GM12872 (cell line): ENCODE measurements around the gene METTL22.

Experiments used
- TF ChIP-seq, protein P1 (sequence below): IDR thresholded peaks from 3 replicates; pipeline ENCODE4 v1.5.1; 2011; ENCODE audit warnings: low read depth, mild to moderate bottlenecking, low read length, moderate library complexity; ENCODE audit not compliant: insufficient read depth

The METTL22 gene

DNA sequence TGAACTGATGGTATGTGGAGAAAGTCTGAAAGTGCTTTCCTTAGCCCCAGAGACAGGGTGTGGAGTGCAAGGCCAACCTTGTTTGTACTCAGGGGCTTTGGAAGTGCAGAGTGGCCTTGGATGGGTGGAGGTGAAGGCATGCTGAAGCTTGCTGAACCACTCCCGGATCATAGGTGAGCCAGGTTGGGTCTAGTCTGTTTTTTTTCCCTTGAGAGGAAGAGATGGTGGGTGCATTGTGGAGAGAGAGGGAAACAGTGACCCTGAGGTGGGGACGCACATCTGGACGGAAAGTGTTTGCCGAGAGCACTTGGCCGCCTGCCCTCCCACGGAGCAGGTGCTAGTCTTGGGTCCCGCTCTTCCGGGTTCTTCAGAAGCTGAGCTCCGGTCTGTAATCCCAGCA lies 65.4 kb downstream of the METTL22 start:
- TF ChIP-seq, protein P1, sequence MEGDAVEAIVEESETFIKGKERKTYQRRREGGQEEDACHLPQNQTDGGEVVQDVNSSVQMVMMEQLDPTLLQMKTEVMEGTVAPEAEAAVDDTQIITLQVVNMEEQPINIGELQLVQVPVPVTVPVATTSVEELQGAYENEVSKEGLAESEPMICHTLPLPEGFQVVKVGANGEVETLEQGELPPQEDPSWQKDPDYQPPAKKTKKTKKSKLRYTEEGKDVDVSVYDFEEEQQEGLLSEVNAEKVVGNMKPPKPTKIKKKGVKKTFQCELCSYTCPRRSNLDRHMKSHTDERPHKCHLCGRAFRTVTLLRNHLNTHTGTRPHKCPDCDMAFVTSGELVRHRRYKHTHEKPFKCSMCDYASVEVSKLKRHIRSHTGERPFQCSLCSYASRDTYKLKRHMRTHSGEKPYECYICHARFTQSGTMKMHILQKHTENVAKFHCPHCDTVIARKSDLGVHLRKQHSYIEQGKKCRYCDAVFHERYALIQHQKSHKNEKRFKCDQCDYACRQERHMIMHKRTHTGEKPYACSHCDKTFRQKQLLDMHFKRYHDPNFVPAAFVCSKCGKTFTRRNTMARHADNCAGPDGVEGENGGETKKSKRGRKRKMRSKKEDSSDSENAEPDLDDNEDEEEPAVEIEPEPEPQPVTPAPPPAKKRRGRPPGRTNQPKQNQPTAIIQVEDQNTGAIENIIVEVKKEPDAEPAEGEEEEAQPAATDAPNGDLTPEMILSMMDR = no peak

DNA sequence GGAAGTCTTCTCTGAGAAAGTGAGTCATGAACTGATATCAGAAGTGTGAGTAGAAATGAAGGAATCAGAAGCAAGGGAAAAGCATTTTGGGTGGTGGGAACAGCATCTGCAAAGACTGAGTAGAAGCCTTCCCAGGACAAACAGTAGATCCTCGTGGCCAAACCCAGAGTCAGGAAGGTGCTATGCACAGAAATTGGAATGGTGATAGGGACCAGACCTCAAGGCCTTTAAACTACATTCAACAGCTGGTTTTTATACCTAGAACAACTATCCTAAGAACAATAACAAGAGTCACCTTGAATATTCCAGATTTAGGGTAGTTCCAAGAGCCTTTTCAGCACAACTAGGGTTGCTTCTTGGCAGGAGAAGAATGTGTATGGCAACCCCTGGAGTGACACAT lies 68.2 kb downstream of the METTL22 start:
- TF ChIP-seq, protein P1 = no peak

DNA sequence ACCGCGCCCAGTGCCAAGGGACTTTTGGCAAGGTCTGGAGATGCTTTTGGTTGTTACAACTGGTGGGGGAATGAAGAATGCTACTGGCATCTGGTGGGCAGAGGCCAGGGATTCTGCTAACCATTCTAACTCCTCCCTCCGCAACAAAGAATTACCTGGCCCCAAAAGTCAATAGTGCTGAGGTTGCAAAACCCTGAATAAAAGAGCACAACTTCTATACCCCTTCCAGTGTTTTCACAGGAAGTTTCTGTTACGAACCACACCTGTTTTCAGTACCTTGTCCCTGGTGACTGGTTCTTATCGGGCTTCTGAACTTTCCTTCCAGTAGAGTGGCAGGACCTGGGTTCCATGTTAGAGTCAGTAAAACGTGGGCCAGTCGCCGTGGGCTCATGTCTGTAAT lies 70.2 kb downstream of the METTL22 start:
- TF ChIP-seq, protein P1 = no peak

DNA sequence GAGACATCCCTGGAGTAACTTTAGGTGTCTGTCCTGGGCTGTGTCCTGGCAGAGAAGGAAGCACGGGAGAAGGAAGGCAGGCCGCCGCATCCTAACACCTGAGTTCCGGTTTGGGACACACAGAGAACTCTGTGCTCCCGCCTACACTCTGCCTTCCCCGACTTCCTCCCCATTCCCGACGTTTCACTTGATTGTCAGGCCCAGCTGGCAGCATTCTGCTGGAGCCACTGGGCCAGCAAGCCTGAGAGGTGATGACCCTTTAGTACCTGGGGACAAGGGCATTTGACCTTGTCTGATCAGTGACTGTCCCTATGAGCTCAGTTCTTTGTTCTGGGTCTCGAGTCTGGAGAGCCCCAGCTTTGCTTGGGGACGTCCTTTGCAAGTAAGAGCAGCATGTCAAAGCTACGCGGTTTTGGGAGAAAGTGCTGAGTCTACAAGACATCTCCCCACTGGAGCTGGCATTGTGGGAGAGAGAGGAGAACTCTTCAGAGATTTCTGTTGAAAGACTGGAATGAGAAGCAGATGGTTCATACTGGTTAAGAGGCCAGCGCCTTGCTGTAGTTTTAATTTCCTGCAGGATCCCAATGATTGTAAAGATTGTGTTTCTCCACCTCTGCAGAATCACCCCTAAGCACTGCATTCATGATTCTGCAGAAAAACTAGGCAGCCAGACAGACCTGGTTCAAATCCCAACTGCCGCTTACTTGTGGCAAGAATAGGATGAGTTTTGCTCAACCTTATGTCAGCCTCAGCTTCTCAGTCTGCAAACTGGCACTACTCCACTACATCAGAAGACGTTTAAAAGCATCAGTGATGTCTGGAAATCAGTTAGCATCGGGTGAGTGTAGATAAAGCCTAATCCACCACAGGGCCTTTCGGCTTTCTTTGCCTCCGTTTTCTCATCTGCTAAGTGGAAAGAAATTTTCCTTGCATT lies 73.6 kb downstream of the METTL22 start:
- TF ChIP-seq, protein P1 = no peak

DNA sequence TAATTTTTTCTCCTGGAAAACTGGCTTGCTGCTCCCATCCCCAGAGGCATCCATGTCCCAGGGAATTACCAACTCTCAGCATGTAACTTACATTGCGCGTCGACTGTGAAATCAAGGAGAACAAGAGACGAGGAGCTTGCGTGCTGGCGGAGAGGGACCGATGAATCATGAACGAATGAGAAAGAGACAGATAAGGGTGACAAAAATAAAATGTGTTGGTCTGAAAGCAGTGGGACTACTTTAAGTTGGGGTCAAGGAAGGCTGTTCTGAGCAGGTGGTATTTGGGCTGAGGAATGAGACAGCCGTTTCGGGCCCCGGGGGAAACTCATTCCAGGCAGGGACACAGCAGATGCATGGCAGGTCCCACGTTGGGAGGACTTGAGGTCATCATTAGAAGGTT lies 75.4 kb downstream of the METTL22 start:
- TF ChIP-seq, protein P1 = no peak

DNA sequence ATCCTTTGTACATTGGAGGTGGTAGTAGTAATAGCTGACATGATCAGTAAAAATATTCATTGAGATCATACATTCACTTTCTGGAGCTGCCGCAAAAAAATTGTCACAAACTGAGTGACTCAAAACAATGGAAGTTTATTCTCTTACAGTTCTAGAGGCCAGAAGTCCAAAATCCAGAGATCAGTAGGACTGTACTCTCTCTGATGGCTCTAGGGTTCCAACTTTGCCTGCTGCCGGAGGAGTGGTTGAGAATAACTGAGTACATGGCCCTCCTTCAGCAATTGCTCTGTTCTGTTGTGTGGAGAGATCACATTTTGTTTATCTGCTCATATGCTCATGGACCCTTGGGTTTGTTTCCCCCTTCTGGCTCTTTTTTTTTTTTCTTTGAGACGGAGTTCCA lies 76.5 kb downstream of the METTL22 start:
- TF ChIP-seq, protein P1 = no peak
